Breast epithelium (tissue), 4 donors: ENCODE results near the gene SSH2. TPM values are rescaled to one million over a fixed set of nuclear protein-coding genes. Genes with fewer than 3 reads are reported as not detected.

ENCODE experiments used
- DNase-seq, 2 donors: peaks; one replicate each; pipeline ENCODE4 v3.0.0-alpha.2; 2019; ENCODE audit warnings: low spot score in 2 of 2
- H3K27ac ChIP-seq, 2 donors: fragments of 200-600 bp; sonication (generic) in 1 of 2; one replicate each; pipeline ENCODE4 v1.5.1; 2016 to 2019; ENCODE audit warnings: mild to moderate bottlenecking in 1 of 2
- H3K27me3 ChIP-seq, 2 donors: fragments of 200-600 bp; sonication (generic) in 1 of 2; one replicate each; pipeline versions ENCODE4 v1.5.1 to v1.6.0; 2017 to 2019; ENCODE audit warnings: control low read depth in 1 of 2, mild to moderate bottlenecking in 1 of 2
- H3K36me3 ChIP-seq: fragments of 200-600 bp; one replicate; pipeline ENCODE4 v1.5.1; 2019
- H3K4me1 ChIP-seq, 2 donors: fragments of 200-600 bp; sonication (generic); one replicate each; pipeline ENCODE4 v1.5.1; 2016 to 2019; ENCODE audit warnings: control low read depth in 1 of 2
- H3K4me3 ChIP-seq, 3 donors: fragments of 200-600 bp; sonication (generic); 1 replicate in 2 of 3; 2 replicates in 1 of 3; pipeline ENCODE4 v1.5.1; 2016 to 2019; ENCODE audit warnings: mild to moderate bottlenecking in 3 of 3, moderate library complexity in 2 of 3
- H3K9me3 ChIP-seq, 2 donors: fragments of 200-600 bp; sonication (generic) in 1 of 2; one replicate each; pipeline ENCODE4 v1.5.1; 2016 to 2019; ENCODE audit warnings: control low read depth in 1 of 2
- POLR2A ChIP-seq: fragments of 450-650 bp; IDR thresholded peaks from one replicate; pipeline ENCODE4 v1.6.1; 2016; ENCODE audit warnings: antibody characterized with exemption, mild to moderate bottlenecking, moderate library complexity
- POLR2AphosphoS5 ChIP-seq, 3 donors: sonication (generic); formaldehyde crosslinking; IDR thresholded peaks; one replicate each; pipeline ENCODE4 v1.6.1; 2017; ENCODE audit warnings: antibody characterized with exemption in 3 of 3
- intact Hi-C: fragments of 100-400 bp; cut with DNase I; formaldehyde crosslinking; loops from one replicate; pipeline ENCODE4 v1.15.1; 2023; ENCODE audit warnings: low total_unique reads
- total RNA-seq, 3 donors: library from RNA; depleted of rRNA; stranded (reverse); fragments of >200 nt; gene quantifications; one replicate each; pipeline ENCODE4 v1.1.0, GENCODE V29; 2016
- TF ChIP-seq, protein P1 (sequence below), 3 donors: fragments of 450-650 bp; IDR thresholded peaks; one replicate each; pipeline ENCODE4 v1.5.1; 2016 to 2017; ENCODE audit warnings: antibody characterized with exemption in 3 of 3, mild to moderate bottlenecking in 3 of 3, moderate library complexity in 3 of 3

Gene SSH2
- total RNA-seq, 3 donors from 2014 or later = 23.0 to 64.2 (median 25.9) TPM

DNA sequence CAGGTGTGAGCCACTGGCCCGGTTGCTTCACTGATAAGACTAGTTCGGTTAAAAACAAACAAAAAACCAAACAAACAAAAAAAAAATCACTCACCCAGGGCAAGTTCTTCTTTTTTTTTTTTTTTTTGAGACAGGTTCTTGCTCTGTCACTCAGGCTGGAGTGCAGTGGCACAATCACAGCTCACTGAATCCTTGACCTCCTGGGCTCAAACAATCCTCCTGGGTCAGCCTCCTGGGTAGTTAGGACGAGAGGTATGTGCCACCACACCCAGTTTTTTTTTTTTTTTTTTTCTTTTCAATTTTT is 187.9 kb downstream of the SSH2 start:
- Histone ChIP-seq H3K27ac (no peak overlapping the region), H3K27me3 (no peaks in the 10 kb centered on the region), H3K9me3 (no peaks in the 10 kb centered on the region), H3K4me1 (no peaks in the 10 kb centered on the region), H3K36me3 (no peaks in the 10 kb centered on the region), H3K4me3 (no peak overlapping the region)
- intact Hi-C loops = no loop called here
- no peak for DNase-seq
- TF ChIP-seq, protein P1, sequence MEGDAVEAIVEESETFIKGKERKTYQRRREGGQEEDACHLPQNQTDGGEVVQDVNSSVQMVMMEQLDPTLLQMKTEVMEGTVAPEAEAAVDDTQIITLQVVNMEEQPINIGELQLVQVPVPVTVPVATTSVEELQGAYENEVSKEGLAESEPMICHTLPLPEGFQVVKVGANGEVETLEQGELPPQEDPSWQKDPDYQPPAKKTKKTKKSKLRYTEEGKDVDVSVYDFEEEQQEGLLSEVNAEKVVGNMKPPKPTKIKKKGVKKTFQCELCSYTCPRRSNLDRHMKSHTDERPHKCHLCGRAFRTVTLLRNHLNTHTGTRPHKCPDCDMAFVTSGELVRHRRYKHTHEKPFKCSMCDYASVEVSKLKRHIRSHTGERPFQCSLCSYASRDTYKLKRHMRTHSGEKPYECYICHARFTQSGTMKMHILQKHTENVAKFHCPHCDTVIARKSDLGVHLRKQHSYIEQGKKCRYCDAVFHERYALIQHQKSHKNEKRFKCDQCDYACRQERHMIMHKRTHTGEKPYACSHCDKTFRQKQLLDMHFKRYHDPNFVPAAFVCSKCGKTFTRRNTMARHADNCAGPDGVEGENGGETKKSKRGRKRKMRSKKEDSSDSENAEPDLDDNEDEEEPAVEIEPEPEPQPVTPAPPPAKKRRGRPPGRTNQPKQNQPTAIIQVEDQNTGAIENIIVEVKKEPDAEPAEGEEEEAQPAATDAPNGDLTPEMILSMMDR (IDR thresholded peaks at IDR 0.05) = no peak
- TF ChIP-seq POLR2A = no peak
- TF ChIP-seq POLR2AphosphoS5 (IDR thresholded peaks at IDR 0.05) = no peak

DNA sequence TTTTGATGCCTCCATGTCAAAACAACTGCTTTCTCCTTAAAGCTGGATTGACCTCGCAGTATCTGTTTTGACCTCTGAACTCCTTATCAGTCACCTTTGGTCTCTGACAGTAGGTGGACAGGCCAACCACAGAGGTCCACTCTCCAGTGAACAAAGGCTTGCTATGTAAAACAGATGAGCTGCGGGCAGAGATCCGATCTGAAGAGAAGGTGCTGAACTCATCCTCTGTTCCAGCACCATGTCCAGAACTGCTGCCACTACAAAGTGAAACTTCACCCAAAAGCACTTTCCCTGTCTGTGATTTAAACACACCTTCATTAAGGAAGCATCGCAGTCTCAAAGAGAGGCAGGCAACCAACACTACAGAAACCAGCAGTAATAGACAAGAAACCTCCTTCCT is 190.0 kb downstream of the SSH2 start:
- Histone ChIP-seq H3K27ac (no peak overlapping the region), H3K4me3 (no peak overlapping the region), H3K9me3 (no peaks in the 10 kb centered on the region), H3K4me1 (no peaks in the 10 kb centered on the region), H3K36me3 (no peaks in the 10 kb centered on the region), H3K27me3 (no peaks in the 10 kb centered on the region)
- DNase-seq = no peak
- no peak for TF ChIP-seq POLR2AphosphoS5 (IDR thresholded peaks at IDR 0.05)
- TF ChIP-seq, protein P1 (IDR thresholded peaks at IDR 0.05) = no peak
- no peak for TF ChIP-seq POLR2A
- intact Hi-C loops = no loop called here

DNA sequence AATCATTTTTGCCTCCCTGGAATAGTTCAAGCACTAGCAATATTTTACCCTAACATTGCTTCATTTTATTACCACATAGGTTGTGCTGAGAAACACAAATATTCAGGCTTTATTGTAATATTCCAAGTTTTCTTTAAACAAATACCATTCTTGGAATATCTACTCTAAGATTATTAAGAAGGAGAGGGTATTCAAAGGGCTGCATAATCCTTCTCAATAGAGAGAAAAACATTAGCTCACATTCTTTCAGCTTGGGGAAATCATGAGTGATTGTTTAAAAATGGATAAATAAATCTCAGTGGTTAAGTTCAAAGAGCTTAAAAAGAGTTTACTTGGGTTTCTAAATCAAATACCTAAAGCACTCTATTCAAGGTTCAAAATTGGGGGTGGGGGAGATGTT is 195.4 kb downstream of the SSH2 start:
- Histone ChIP-seq H3K27ac (no peak overlapping the region), H3K9me3 (no peaks in the 10 kb centered on the region), H3K36me3 (no peaks in the 10 kb centered on the region), H3K4me1 (no peaks in the 10 kb centered on the region), H3K27me3 (no peaks in the 10 kb centered on the region), H3K4me3 (no peak overlapping the region)
- no peak for TF ChIP-seq POLR2A
- DNase-seq = no peak
- intact Hi-C loops = no loop called here

DNA sequence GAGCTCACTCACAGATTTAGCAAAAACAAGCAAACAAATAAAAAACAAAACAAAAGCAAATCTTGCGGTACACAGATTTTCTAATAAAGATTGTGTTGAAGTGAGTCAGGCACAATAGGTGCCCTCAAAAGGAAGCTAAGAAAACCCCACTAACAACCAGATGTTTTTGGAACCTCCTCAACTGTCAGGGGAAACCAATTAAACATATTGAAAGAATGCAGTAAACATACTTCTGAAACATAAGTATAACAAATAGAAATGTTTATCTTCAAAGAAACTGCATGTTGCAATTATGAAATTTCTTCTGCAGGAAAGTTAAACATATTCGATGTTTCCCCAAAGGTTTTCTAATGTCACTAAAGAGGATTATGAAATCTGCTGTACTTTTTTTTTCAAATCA is 196.9 kb downstream of the SSH2 start:
- Histone ChIP-seq H3K27ac (no peak overlapping the region), H3K9me3 (peaks cover 0 to 5% of the 10 kb centered on the region in 2 donors), H3K36me3 (no peaks in the 10 kb centered on the region), H3K27me3 (no peaks in the 10 kb centered on the region), H3K4me1 (no peaks in the 10 kb centered on the region), H3K4me3 (no peak overlapping the region)
- intact Hi-C loops = no loop called here
- TF ChIP-seq POLR2AphosphoS5 (IDR thresholded peaks at IDR 0.05) (no peak), POLR2A (no peak)
- TF ChIP-seq, protein P1 (IDR thresholded peaks at IDR 0.05) = no peak
- DNase-seq = no peak

DNA sequence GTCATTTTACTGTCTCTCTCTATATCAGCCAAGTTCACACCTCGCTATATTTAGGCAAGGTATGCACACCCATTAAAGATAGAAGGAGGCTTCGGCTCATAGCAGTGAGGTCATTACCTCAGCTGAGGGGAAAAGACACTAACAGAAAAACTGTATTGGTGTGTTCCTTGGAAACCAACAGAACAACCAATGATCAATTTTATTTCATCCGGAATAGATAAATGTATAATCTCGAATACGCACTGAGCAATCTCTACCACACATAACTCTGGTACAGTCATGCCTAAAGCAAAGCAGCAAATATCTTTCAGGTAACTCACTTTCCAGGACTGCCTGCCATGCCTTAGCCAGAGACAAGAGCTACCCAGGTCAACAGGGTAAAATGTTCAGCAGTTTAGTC is 197.4 kb downstream of the SSH2 start:
- Histone ChIP-seq H3K27me3 (no peaks in the 10 kb centered on the region), H3K4me3 (no peak overlapping the region), H3K27ac (no peak overlapping the region), H3K4me1 (no peaks in the 10 kb centered on the region), H3K36me3 (no peaks in the 10 kb centered on the region), H3K9me3 (peaks cover 0 to 5% of the 10 kb centered on the region in 2 donors)
- no peak for DNase-seq
- no peak for TF ChIP-seq POLR2AphosphoS5 (IDR thresholded peaks at IDR 0.05)
- TF ChIP-seq, protein P1 (IDR thresholded peaks at IDR 0.05) = no peak
- TF ChIP-seq POLR2A = no peak
- intact Hi-C loops = no loop called here

DNA sequence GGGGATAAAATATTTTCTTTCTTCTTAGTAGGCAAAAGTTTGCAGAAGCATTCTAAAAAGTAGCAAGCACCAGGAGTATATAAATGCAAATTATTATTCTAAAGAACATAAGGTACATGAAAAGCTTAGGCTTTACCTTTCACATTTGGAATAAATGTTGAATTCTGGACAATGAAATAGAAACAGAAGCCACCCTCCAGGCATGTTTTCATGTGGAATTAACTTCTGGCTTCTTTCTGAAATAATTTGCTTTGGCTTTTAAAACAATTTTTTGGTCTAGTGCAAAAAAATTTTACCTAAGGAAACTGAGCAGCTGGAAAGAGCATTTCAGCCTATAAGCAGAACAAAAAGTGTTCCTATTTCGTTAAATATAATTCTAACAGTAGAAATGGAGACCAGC is 197.8 kb downstream of the SSH2 start:
- Histone ChIP-seq H3K27ac (no peak overlapping the region), H3K36me3 (no peaks in the 10 kb centered on the region), H3K4me3 (no peak overlapping the region), H3K9me3 (peaks cover 0 to 5% of the 10 kb centered on the region in 2 donors), H3K27me3 (no peaks in the 10 kb centered on the region), H3K4me1 (no peaks in the 10 kb centered on the region)
- intact Hi-C loops = no loop called here
- TF ChIP-seq, protein P1 (IDR thresholded peaks at IDR 0.05) = no peak
- no peak for TF ChIP-seq POLR2AphosphoS5 (IDR thresholded peaks at IDR 0.05)
- no peak for DNase-seq
